ENCODE data around the gene SVOP.

The SVOP gene

GRCh38 chr12:108940138-108940537 is 80.7 kb downstream of the SVOP start:
- in situ Hi-C loops (cut with MboI; ENCODE audit: low sequenced_read_pairs), result loop anchor here (25.0 kb wide), 1 partner anchor 97 kb away; no protein-coding TSS in a partner anchor

GRCh38 chr12:108939594-108939993 is 81.3 kb downstream of the SVOP start:
- in situ Hi-C loops (cut with MboI; ENCODE audit: low sequenced_read_pairs), result loop anchor here (25.0 kb wide), 1 partner anchor 98 kb away; no protein-coding TSS in a partner anchor

GRCh38 chr12:108938247-108938924 is 82.5 kb downstream of the SVOP start:
- in situ Hi-C loops (cut with MboI; ENCODE audit: low sequenced_read_pairs), result loop anchor here (25.0 kb wide), 1 partner anchor 99 kb away; no protein-coding TSS in a partner anchor

GRCh38 chr12:108935159-108935763 is 85.6 kb downstream of the SVOP start:
- in situ Hi-C loops (cut with MboI; ENCODE audit: low sequenced_read_pairs), result loop anchor here (25.0 kb wide), 1 partner anchor 102 kb away; no protein-coding TSS in a partner anchor

- in situ Hi-C loops (cut with MboI; ENCODE audit: low sequenced_read_pairs), result loop anchor here (25.0 kb wide), 1 partner anchor 103 kb away; no protein-coding TSS in a partner anchor
Observed at GRCh38 chr12:108933949-108934348, 86.9 kb downstream of the SVOP start.

GRCh38 chr12:108930756-108931155 is 90.1 kb downstream of the SVOP start:
- in situ Hi-C loops (cut with MboI; ENCODE audit: low sequenced_read_pairs), result loop anchor here (25.0 kb wide), 1 partner anchor 107 kb away; no protein-coding TSS in a partner anchor

- in situ Hi-C loops (cut with MboI; ENCODE audit: low sequenced_read_pairs), result loop anchor here (25.0 kb wide), 1 partner anchor 107 kb away; no protein-coding TSS in a partner anchor
Observed at GRCh38 chr12:108930155-108930554, 90.7 kb downstream of the SVOP start.

GRCh38 chr12:108928695-108929094 is 92.2 kb downstream of the SVOP start:
- in situ Hi-C loops (cut with MboI; ENCODE audit: low sequenced_read_pairs), result loop anchor here (25.0 kb wide), 1 partner anchor 109 kb away; no protein-coding TSS in a partner anchor

GRCh38 chr12:108922918-108923317 is 98.0 kb downstream of the SVOP start:
- in situ Hi-C loops (cut with MboI; ENCODE audit: low sequenced_read_pairs), result no loop called here

GRCh38 chr12:108921946-108922345 is 98.9 kb downstream of the SVOP start:
- in situ Hi-C loops (cut with MboI; ENCODE audit: low sequenced_read_pairs), result no loop called here

GRCh38 chr12:108918960-108919642 is 101.8 kb downstream of the SVOP start:
- in situ Hi-C loops (cut with MboI; ENCODE audit: low sequenced_read_pairs), result no loop called here

GRCh38 chr12:108918206-108918605 is 102.7 kb downstream of the SVOP start:
- in situ Hi-C loops (cut with MboI; ENCODE audit: low sequenced_read_pairs), result no loop called here

- in situ Hi-C loops (cut with MboI; ENCODE audit: low sequenced_read_pairs), result no loop called here
Observed at GRCh38 chr12:108916336-108916735, 104.5 kb downstream of the SVOP start.

- in situ Hi-C loops (cut with MboI; ENCODE audit: low sequenced_read_pairs), result no loop called here
Observed at GRCh38 chr12:108915632-108916133, 105.2 kb downstream of the SVOP start.

- in situ Hi-C loops (cut with MboI; ENCODE audit: low sequenced_read_pairs), result no loop called here
Observed at GRCh38 chr12:108914121-108914531, 106.7 kb downstream of the SVOP start.

GRCh38 chr12:108912361-108912760 is 108.5 kb downstream of the SVOP start:
- in situ Hi-C loops (cut with MboI; ENCODE audit: low sequenced_read_pairs), result no loop called here

- in situ Hi-C loops (cut with MboI; ENCODE audit: low sequenced_read_pairs), result no loop called here
Observed at GRCh38 chr12:108911915-108912314, 109.0 kb downstream of the SVOP start.

GRCh38 chr12:108910336-108910735 is 110.5 kb downstream of the SVOP start:
- in situ Hi-C loops (cut with MboI; ENCODE audit: low sequenced_read_pairs), result no loop called here

- in situ Hi-C loops (cut with MboI; ENCODE audit: low sequenced_read_pairs), result no loop called here
Observed at GRCh38 chr12:108907839-108908351, 113.0 kb downstream of the SVOP start.

- in situ Hi-C loops (cut with MboI; ENCODE audit: low sequenced_read_pairs), result no loop called here
Observed at GRCh38 chr12:108906971-108907370, 113.9 kb downstream of the SVOP start.

- in situ Hi-C loops (cut with MboI; ENCODE audit: low sequenced_read_pairs), result no loop called here
Observed at GRCh38 chr12:108905725-108906124, 115.1 kb downstream of the SVOP start.

All from HL-60/S4 treated with phorbol 12-myristate 13-acetate at 8.2 ng/mL for 4 days and 3 days (cell line).